ENCODE results near the gene SNRPD3. TPM values are rescaled to one million over a fixed set of nuclear protein-coding genes. Genes with fewer than 3 reads are reported as not detected.

The SNRPD3 gene
- total RNA-seq = 100 to 1,000 TPM; 158 to 166 TPM

- peak within 1 kb of the TSS; percentile 97 for H3K4me3 Mint-ChIP-seq
- peak within 1 kb of the TSS; percentile 100 for H3K27ac Mint-ChIP-seq
- CTCF ChIA-PET = interaction anchor here (2.2 kb wide), 1 partner anchor 33 kb away, joined by 5 read pairs; no protein-coding TSS in a partner anchor
- peak; percentile 100 for DNase-seq
- no peaks in the 10 kb centered on the region for H3K27me3 Mint-ChIP-seq (ENCODE audit: low read depth)
- H3K9me3 Mint-ChIP-seq = no peaks in the 10 kb centered on the region
- H3K4me1 Mint-ChIP-seq (ENCODE audit: low read depth) = peaks cover 48% of the 10 kb centered on the region
- peaks cover 36% of the 10 kb centered on the region for H3K36me3 Mint-ChIP-seq (ENCODE audit: low read depth)
- intact Hi-C loops (cut with micrococcal nuclease) = loop anchor here (1.0 to 5.0 kb wide), 10 partner anchors 47 to 848 kb away; partner anchors contain the start of genes CABIN1, GGT1, MIF and SMARCB1
Measured at GRCh38 chr22:24555165-24556039, at the start of gene SNRPD3. Gene SNRPD3 (plus strand): TSS chr22:24555999. CDS start chr22:24557675, 1,676 bp downstream.

DNA sequence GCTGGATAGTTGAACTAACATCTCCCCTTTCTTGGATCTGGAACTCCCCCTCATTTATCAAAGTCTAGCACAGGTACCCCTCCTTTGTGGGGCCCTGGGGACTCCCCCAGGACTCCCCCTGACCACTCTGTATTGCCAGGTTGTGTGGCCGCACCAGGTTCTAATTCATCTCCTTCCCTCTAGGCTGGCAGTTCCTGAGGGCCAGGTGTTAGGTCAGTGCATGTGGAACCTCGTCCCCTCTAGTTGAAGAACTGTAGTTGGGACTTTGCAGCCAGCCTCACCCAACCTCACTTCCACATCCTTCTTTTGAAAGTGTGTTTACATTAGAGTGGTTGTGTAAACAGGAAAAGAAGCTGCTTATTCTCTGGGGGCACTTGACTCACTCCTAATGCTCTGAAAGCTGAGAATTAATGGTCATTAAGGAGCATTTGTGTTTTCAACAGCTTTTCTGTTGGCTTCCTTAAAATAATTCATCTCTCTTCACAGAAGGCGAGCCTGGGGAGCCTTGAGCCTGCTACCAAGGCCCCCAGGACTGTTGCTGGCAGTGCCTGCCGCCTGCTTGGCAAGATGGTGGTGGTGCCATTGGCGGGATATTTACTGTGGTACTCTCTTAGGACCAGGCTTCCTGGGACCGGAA is 48.9 kb upstream of the SNRPD3 start:
- CTCF ChIA-PET = interaction anchor here (0.6 to 6.2 kb wide), 5 partner anchors 10 to 288 kb away, joined by 3 to 45 read pairs (median 4); no protein-coding TSS in a partner anchor
- H3K4me1 Mint-ChIP-seq (ENCODE audit: low read depth) = peaks cover 15% of the 10 kb centered on the region
- no peaks in the 10 kb centered on the region for H3K36me3 Mint-ChIP-seq (ENCODE audit: low read depth)
- no peaks in the 10 kb centered on the region for H3K27me3 Mint-ChIP-seq (ENCODE audit: low read depth)
- intact Hi-C loops (cut with micrococcal nuclease) = no loop called here
- no peak overlapping the region for H3K4me3 Mint-ChIP-seq
- no peaks in the 10 kb centered on the region for H3K9me3 Mint-ChIP-seq
- H3K27ac Mint-ChIP-seq = no peak overlapping the region
- no peak for DNase-seq

DNA sequence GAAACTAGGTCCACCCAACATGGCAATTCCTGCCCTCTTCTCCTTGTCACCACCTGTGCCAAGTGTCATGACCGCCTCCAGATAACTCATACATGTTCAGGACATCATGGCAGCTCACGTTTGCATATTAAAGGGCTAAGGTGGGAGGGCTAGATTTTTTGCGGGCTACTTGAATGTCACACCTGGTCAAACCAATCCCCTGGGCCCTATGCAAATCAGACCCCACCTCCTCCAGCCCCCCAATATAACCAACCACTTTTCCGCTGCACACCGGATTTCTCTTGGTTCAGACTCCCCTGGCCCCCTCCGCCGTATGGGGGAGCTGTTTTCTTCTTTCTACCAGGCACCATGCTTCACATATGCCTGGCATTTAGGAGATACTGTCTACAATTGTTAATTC is 48.1 kb upstream of the SNRPD3 start:
- H3K27me3 Mint-ChIP-seq (ENCODE audit: low read depth) = no peaks in the 10 kb centered on the region
- no peak for DNase-seq
- no peak overlapping the region for H3K27ac Mint-ChIP-seq
- intact Hi-C loops (cut with micrococcal nuclease) = no loop called here
- peaks cover 17% of the 10 kb centered on the region for H3K4me1 Mint-ChIP-seq (ENCODE audit: low read depth)
- no peak overlapping the region for H3K4me3 Mint-ChIP-seq
- no peaks in the 10 kb centered on the region for H3K9me3 Mint-ChIP-seq
- CTCF ChIA-PET = interaction anchor here (0.5 to 1.4 kb wide), 3 partner anchors 15 to 22 kb away, joined by 3 to 6 read pairs (median 6); no protein-coding TSS in a partner anchor
- no peaks in the 10 kb centered on the region for H3K36me3 Mint-ChIP-seq (ENCODE audit: low read depth)

DNA sequence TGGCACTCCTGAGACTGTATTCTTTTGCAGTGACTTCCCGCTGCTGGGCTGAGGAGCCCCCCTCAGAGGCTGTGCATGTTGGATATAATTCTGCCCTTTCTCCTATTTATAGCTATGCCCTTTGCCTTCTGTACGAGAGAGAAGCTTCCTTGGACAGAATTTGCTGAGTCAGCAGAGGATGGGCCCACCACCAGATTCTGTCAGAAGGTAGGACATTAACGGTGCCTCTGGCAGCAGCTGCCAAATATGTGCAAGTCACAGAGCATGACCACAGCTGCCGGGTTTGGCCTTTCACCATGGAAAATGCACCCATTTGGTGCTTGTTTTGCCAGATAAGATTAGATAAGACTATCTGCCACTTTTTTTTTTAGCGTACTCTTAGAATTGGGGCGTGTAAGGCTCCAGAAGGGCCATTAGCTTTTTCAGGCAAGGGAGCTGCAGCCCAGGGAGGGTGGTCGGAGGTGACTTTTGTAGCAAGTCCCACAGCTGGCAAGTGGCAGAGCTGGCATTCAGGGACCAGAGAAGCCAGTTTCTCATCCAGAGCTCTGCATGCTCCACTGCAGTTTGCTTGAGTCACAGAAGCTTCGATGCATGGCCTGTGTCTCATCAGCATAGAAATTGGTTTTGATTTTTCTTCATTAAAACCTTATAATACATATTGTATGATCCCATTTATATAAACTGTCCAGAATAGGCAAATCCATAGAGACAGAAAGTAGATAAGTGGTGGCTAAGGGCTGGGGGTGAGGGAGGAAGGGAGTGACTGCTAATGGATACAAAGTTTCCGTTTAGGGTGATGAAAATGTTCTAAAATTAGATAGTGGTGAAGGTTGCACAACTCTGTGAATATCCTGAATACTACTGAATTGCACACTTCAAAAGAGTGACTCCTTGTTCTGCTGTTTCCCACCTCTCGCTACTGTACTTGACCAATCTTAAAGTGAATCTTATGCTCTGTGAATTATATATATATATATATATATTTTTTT is 44.9 kb upstream of the SNRPD3 start:
- no peaks in the 10 kb centered on the region for H3K9me3 Mint-ChIP-seq
- no peak for DNase-seq
- no peaks in the 10 kb centered on the region for H3K36me3 Mint-ChIP-seq (ENCODE audit: low read depth)
- no peak overlapping the region for H3K27ac Mint-ChIP-seq
- CTCF ChIA-PET = interaction anchor here (0.6 kb wide), 1 partner anchor 9 kb away, joined by 6 read pairs; no protein-coding TSS in a partner anchor
- no peaks in the 10 kb centered on the region for H3K27me3 Mint-ChIP-seq (ENCODE audit: low read depth)
- intact Hi-C loops (cut with micrococcal nuclease) = no loop called here
- peaks cover 11% of the 10 kb centered on the region for H3K4me1 Mint-ChIP-seq (ENCODE audit: low read depth)
- H3K4me3 Mint-ChIP-seq = no peak overlapping the region

GRCh38 chr22:24512043-24512442 is 43.8 kb upstream of the SNRPD3 start:
- CTCF ChIA-PET = no interaction called here
- peaks cover 11% of the 10 kb centered on the region for H3K4me1 Mint-ChIP-seq (ENCODE audit: low read depth)
- no peaks in the 10 kb centered on the region for H3K9me3 Mint-ChIP-seq
- intact Hi-C loops (cut with micrococcal nuclease) = no loop called here
- DNase-seq = no peak
- no peaks in the 10 kb centered on the region for H3K36me3 Mint-ChIP-seq (ENCODE audit: low read depth)
- H3K27me3 Mint-ChIP-seq (ENCODE audit: low read depth) = no peaks in the 10 kb centered on the region
- no peak overlapping the region for H3K4me3 Mint-ChIP-seq
- no peak overlapping the region for H3K27ac Mint-ChIP-seq

- Mint-ChIP-seq H3K4me3 (no peak overlapping the region), H3K27ac (no peak overlapping the region), H3K27me3 (ENCODE audit: low read depth) (no peaks in the 10 kb centered on the region), H3K4me1 (ENCODE audit: low read depth) (peaks cover 11% of the 10 kb centered on the region), H3K9me3 (no peaks in the 10 kb centered on the region), H3K36me3 (ENCODE audit: low read depth) (no peaks in the 10 kb centered on the region)
- intact Hi-C loops (cut with micrococcal nuclease) = no loop called here
- CTCF ChIA-PET = interaction anchor here (1.6 kb wide), 1 partner anchor 12 kb away, joined by 3 read pairs; no protein-coding TSS in a partner anchor
- DNase-seq = no peak
Measured at GRCh38 chr22:24513378-24514240, 42.2 kb upstream of the SNRPD3 start.

DNA sequence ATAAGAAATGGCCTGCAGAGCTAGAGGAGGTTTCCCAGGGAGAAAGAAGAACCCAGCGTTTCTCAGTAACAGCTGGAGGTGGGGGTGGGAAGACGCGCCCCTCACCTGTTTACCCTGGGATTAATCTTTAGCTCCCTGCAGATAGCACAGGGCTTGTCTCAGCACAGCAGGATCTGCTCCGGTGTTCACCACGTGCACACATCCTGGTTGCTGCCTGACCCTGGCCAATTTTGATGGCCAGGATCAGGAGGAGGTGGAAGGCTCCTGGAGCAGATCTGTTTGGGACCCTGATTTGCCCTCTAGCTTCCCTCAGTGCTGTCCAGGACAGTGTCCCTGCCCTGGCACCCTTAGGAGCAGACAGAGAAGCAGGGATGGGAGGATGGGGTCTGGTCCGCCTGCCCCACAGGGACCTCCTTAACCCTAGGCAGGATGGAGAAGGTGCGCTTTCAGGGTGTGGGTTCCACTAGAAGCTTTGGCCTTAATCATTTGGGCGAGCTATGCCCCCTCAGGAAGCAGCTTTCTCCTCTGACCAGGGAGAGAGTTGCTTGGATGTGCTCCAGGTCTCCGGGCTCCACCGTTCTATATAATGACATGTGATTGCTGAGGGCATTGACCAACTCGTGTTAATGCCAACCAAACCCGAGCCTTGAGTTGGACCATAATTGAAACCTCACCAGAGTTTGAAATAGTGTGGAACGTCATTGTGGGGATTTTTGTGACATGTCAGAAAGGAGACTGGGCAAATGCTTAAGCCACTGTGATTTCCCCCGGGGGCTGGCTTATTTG is 41.4 kb upstream of the SNRPD3 start:
- intact Hi-C loops (cut with micrococcal nuclease) = no loop called here
- CTCF ChIA-PET = interaction anchor here (1.6 kb wide), 1 partner anchor 11 kb away, joined by 3 read pairs; no protein-coding TSS in a partner anchor
- no peaks in the 10 kb centered on the region for H3K27me3 Mint-ChIP-seq (ENCODE audit: low read depth)

GRCh38 chr22:24515027-24515338 is 40.8 kb upstream of the SNRPD3 start:
- H3K4me1 Mint-ChIP-seq (ENCODE audit: low read depth) = peaks cover 11% of the 10 kb centered on the region
- no peak overlapping the region for H3K4me3 Mint-ChIP-seq
- H3K9me3 Mint-ChIP-seq = no peaks in the 10 kb centered on the region
- H3K27me3 Mint-ChIP-seq (ENCODE audit: low read depth) = no peaks in the 10 kb centered on the region
- no peak for DNase-seq
- intact Hi-C loops (cut with micrococcal nuclease) = no loop called here
- no peaks in the 10 kb centered on the region for H3K36me3 Mint-ChIP-seq (ENCODE audit: low read depth)
- CTCF ChIA-PET = interaction anchor here (0.8 to 1.6 kb wide), 3 partner anchors 10 to 188 kb away, joined by 3 to 4 read pairs (median 3); no protein-coding TSS in a partner anchor
- H3K27ac Mint-ChIP-seq = no peak overlapping the region

More for the DNA sequence above, 41.4 kb upstream of the SNRPD3 start:
- Mint-ChIP-seq H3K27ac (no peak overlapping the region), H3K36me3 (ENCODE audit: low read depth) (no peaks in the 10 kb centered on the region), H3K4me1 (ENCODE audit: low read depth) (peaks cover 11% of the 10 kb centered on the region), H3K4me3 (no peak overlapping the region), H3K9me3 (no peaks in the 10 kb centered on the region)
- DNase-seq = no peak

- H3K36me3 Mint-ChIP-seq (ENCODE audit: low read depth) = no peaks in the 10 kb centered on the region
- no peak for DNase-seq
- no peak overlapping the region for H3K4me3 Mint-ChIP-seq
- intact Hi-C loops (cut with micrococcal nuclease) = no loop called here
- no peaks in the 10 kb centered on the region for H3K27me3 Mint-ChIP-seq (ENCODE audit: low read depth)
- CTCF ChIA-PET = interaction anchor here (0.6 to 1.6 kb wide), 3 partner anchors 11 to 94 kb away, joined by 3 read pairs; no protein-coding TSS in a partner anchor
- H3K27ac Mint-ChIP-seq = no peak overlapping the region
- peaks cover 6% of the 10 kb centered on the region for H3K4me1 Mint-ChIP-seq (ENCODE audit: low read depth)
- H3K9me3 Mint-ChIP-seq = no peaks in the 10 kb centered on the region
Measured at GRCh38 chr22:24516301-24516737, 39.5 kb upstream of the SNRPD3 start.

DNA sequence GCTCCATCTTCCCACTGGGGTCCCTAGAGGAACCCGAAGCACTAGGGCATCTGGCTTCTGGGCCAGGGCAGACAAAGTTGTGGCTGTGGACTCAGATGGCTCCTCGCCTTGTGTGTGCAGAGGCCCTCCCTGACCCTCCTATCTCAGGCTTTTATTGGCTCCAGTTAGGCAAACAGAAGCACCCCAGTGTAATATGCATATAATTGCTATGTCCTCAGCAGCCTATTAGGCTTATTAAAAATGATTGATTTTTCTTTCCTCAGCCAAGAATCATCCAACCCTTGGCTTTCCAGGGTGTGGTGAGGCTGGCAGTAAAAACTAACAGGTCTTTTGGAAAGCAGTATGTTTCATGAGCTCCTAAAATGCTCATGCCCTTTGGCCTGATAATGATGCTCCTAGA is 38.4 kb upstream of the SNRPD3 start:
- intact Hi-C loops (cut with micrococcal nuclease) = no loop called here
- no peak overlapping the region for H3K4me3 Mint-ChIP-seq
- no peaks in the 10 kb centered on the region for H3K9me3 Mint-ChIP-seq
- no peak for DNase-seq
- H3K27me3 Mint-ChIP-seq (ENCODE audit: low read depth) = no peaks in the 10 kb centered on the region
- CTCF ChIA-PET = interaction anchor here (0.6 to 1.1 kb wide), 3 partner anchors 11 to 95 kb away, joined by 3 to 4 read pairs (median 4); no protein-coding TSS in a partner anchor
- H3K4me1 Mint-ChIP-seq (ENCODE audit: low read depth) = peaks cover 5% of the 10 kb centered on the region
- H3K36me3 Mint-ChIP-seq (ENCODE audit: low read depth) = no peaks in the 10 kb centered on the region
- no peak overlapping the region for H3K27ac Mint-ChIP-seq
